SK-N-SH (cell line): Measurements from ENCODE around the gene ARHGAP27. TPM values are rescaled to one million over a fixed set of nuclear protein-coding genes. Genes with fewer than 3 reads are reported as not detected.
"Not testable (repeated sequence)": the region's sequence is repeated elsewhere in the genome, so short reads cannot be mapped to it uniquely, and the experiment has no call there.

Experiments
- CTCF ChIA-PET: fragments of 300-600, 350-600 bp; formaldehyde crosslinking; extraction: SDS; loops from one replicate; lab custom pipeline; 2021; lab: Yijun Ruan, JAX
- POLR2A ChIA-PET: fragments of 350-600 bp; sonication (Branson Sonifier 250); formaldehyde crosslinking; extraction: SDS; loops from one replicate; lab custom pipeline; 2020; ENCODE audit warnings: antibody characterized with exemption, inconsistent platforms; lab: Yijun Ruan, JAX
- DNase-seq: peaks from one replicate; pipeline ENCODE4 v3.0.0; 2012
- H2AFZ ChIP-seq: fragments of 200-600 bp; sonication (generic); 2 replicates; pipeline ENCODE4 v1.8.1; 2016; ENCODE audit warnings: antibody characterized with exemption, mild to moderate bottlenecking, low read depth
- H3F3A ChIP-seq: fragments of 200-600 bp; sonication (generic); replicated peaks from 2 replicates; pipeline ENCODE3; 2016; ENCODE audit warnings: antibody characterized with exemption, mild to moderate bottlenecking; ENCODE audit not compliant: insufficient read depth
- H3K27ac ChIP-seq, 2 experiments: fragments of 200-500 bp in 1 of 2; fragments of 200-600 bp in 1 of 2; sonication (Bioruptor generic) in 1 of 2; sonication (generic), shearing (Covaris generic) in 1 of 2; 2 replicates each; pipeline versions ENCODE4 v1.5.1 to v1.6.1; 2014 to 2016; ENCODE audit warnings: low read depth in 2 of 2, inconsistent platforms in 1 of 2, low read length in 1 of 2, mild to moderate bottlenecking in 1 of 2, mixed read lengths in 1 of 2
- H3K27me3 ChIP-seq: fragments of 200-600 bp; sonication (generic), shearing (Covaris generic); 2 replicates; pipeline ENCODE4 v1.6.1; 2016; ENCODE audit warnings: mixed run types; ENCODE audit not compliant: insufficient read depth
- H3K36me3 ChIP-seq, 2 experiments: fragments of 200-500 bp in 1 of 2; fragments of 200-600 bp in 1 of 2; sonication (Bioruptor generic) in 1 of 2; sonication (generic) in 1 of 2; replicated peaks in 1 of 2; 2 replicates each; pipeline versions ENCODE3 to v1.5.1; 2014 to 2016; ENCODE audit warnings: low read length in 1 of 2, mild to moderate bottlenecking in 1 of 2; ENCODE audit not compliant: insufficient read depth in 2 of 2, control insufficient read depth in 1 of 2
- H3K4me1 ChIP-seq, 2 experiments: fragments of 200-500 bp in 1 of 2; fragments of 200-600 bp in 1 of 2; sonication (Bioruptor generic) in 1 of 2; sonication (generic), shearing (Covaris generic) in 1 of 2; 2 replicates each; pipeline versions ENCODE4 v1.5.1 to v1.6.1; 2014 to 2016; ENCODE audit warnings: low read depth in 1 of 2, low read length in 1 of 2, mixed run types in 1 of 2; ENCODE audit not compliant: insufficient read depth in 2 of 2, control insufficient read depth in 1 of 2
- H3K4me2 ChIP-seq: fragments of 200-600 bp; sonication (generic), shearing (Covaris generic); 2 replicates; pipeline ENCODE4 v1.6.1; 2017; ENCODE audit warnings: mixed run types
- H3K4me3 ChIP-seq, 2 experiments: fragments of 200-500 bp in 1 of 2; fragments of 200-600 bp in 1 of 2; sonication (Bioruptor generic) in 1 of 2; sonication (generic), shearing (Covaris generic) in 1 of 2; 2 replicates each; pipeline versions ENCODE4 v1.5.1 to v1.8.1; 2014 to 2016; ENCODE audit warnings: low read depth in 2 of 2, inconsistent platforms in 1 of 2, low read length in 1 of 2, mild to moderate bottlenecking in 1 of 2, mixed read lengths in 1 of 2, moderate library complexity in 1 of 2
- H3K79me2 ChIP-seq: fragments of 200-600 bp; sonication (generic); 2 replicates; pipeline ENCODE4 v1.8.1; 2017; ENCODE audit warnings: mild to moderate bottlenecking; ENCODE audit not compliant: insufficient read depth
- H3K9ac ChIP-seq: fragments of 200-600 bp; sonication (generic); 2 replicates; pipeline ENCODE4 v1.6.1; 2017; ENCODE audit warnings: mixed run types
- H3K9me2 ChIP-seq: fragments of 200-600 bp; sonication (generic); 2 replicates; pipeline ENCODE4 v1.6.1; 2017; ENCODE audit warnings: mixed run types
- H3K9me3 ChIP-seq: fragments of 200-600 bp; sonication (generic); 2 replicates; pipeline ENCODE4 v1.6.1; 2017; ENCODE audit warnings: mixed run types, mild to moderate bottlenecking, moderate library complexity
- H4K20me1 ChIP-seq: fragments of 200-600 bp; sonication (generic); 2 replicates; pipeline ENCODE4 v1.6.1; 2017; ENCODE audit warnings: mild to moderate bottlenecking, mixed run types; ENCODE audit not compliant: insufficient read depth
- FOSL2 ChIP-seq: IDR thresholded peaks from 2 replicates; pipeline ENCODE4 v1.4.0; 2012; ENCODE audit warnings: low read depth, mild to moderate bottlenecking, moderate library complexity, borderline replicate concordance
- JUND ChIP-seq: IDR thresholded peaks from 2 replicates; pipeline ENCODE4 v1.4.0; 2012
- TCF12 ChIP-seq: IDR thresholded peaks from 2 replicates; pipeline ENCODE4 v1.4.0; 2012
- WGBS: methylation state at CpG from one replicate; pipeline ENCODE4 v1.1.6; 2017; ENCODE audit warnings: low lambda C conversion rate; 5-methylcytosine and 5-hydroxymethylcytosine counted together
- polyA plus RNA-seq, 3 experiments: library from polyadenylated mRNA; depleted of rRNA; stranded (reverse); fragments of >200 nt; gene quantifications; 2 replicates each; pipeline ENCODE4 v1.2.3, GENCODE V29; 2012
- TF ChIP-seq, protein P1 (sequence below): IDR thresholded peaks from 2 replicates; pipeline ENCODE4; 2012

Gene ARHGAP27
- polyA plus RNA-seq, 1 of the 3 experiments (the other 2 are of a cell fraction): 2.1 TPM

DNA sequence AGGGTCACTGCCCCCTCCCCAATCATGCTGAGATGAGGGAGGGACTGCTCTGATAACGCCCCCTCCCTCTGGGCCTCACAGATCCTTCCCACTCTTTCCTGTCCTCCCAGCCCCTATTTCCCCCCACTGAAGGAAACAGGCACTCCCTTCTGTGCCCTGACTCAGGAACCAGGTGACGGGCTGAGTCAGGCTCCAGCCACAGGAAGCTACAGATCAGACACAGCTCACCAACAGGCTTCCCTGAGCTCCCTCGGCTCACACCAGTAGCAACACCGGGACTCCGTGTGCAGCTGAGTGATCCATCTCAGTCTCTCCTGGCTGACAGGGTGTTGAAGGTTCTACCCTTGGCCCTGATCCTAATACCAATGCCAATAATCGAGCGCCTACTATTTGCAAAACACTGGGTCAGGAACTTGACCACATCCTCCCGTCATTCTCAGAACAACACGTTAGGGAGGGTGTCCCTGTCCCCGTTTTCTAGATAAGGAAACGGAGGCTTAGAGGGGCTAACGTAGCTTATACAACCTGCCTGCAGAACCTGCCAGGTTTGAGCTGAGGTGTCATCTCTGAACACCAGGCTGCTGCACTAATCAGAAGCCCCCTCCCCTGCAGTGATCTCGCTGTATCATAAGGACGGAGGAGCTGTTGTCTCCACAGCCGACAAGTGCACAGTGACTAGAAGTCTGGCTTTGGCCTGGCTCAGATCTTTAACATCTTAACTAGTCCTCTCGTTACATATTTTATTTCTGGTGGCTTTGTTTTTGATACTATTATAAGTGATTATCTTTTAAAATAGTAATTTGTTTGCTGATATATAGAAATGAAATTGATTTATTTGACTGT, 13.5 kb upstream of the ARHGAP27 start:
- H3K36me3 ChIP-seq, H2AFZ ChIP-seq, H3K4me2 ChIP-seq, H4K20me1 ChIP-seq, CTCF ChIA-PET, H3F3A ChIP-seq, H3K4me3 ChIP-seq, H3K9me3 ChIP-seq, H3K79me2 ChIP-seq: not testable (repeated sequence)
- TF ChIP-seq JUND (0 out of 2 replicates have a peak, but pooled peaks have one; percentile 23), TCF12 (peak; percentile 29; the same call in 1 of the 2 replicates), FOSL2 (peak; percentile 47; the same call in 1 of the 2 replicates)
- TF ChIP-seq, protein P1, sequence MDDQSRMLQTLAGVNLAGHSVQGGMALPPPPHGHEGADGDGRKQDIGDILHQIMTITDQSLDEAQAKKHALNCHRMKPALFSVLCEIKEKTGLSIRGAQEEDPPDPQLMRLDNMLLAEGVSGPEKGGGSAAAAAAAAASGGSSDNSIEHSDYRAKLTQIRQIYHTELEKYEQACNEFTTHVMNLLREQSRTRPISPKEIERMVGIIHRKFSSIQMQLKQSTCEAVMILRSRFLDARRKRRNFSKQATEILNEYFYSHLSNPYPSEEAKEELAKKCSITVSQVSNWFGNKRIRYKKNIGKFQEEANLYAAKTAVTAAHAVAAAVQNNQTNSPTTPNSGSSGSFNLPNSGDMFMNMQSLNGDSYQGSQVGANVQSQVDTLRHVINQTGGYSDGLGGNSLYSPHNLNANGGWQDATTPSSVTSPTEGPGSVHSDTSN: peak; percentile 48; the same call in 1 of the 2 replicates
- TF ChIP-seq, all 33 proteins: peak for 4; not testable (repeated sequence) for 29
- H3K9me2 ChIP-seq, DNase-seq, POLR2A ChIA-PET, H3K27me3 ChIP-seq, H3K9ac ChIP-seq, H3K27ac ChIP-seq, H3K4me1 ChIP-seq: not testable (repeated sequence)
- WGBS: 78% methylated on average over 14 of the region's 16 CpGs

DNA sequence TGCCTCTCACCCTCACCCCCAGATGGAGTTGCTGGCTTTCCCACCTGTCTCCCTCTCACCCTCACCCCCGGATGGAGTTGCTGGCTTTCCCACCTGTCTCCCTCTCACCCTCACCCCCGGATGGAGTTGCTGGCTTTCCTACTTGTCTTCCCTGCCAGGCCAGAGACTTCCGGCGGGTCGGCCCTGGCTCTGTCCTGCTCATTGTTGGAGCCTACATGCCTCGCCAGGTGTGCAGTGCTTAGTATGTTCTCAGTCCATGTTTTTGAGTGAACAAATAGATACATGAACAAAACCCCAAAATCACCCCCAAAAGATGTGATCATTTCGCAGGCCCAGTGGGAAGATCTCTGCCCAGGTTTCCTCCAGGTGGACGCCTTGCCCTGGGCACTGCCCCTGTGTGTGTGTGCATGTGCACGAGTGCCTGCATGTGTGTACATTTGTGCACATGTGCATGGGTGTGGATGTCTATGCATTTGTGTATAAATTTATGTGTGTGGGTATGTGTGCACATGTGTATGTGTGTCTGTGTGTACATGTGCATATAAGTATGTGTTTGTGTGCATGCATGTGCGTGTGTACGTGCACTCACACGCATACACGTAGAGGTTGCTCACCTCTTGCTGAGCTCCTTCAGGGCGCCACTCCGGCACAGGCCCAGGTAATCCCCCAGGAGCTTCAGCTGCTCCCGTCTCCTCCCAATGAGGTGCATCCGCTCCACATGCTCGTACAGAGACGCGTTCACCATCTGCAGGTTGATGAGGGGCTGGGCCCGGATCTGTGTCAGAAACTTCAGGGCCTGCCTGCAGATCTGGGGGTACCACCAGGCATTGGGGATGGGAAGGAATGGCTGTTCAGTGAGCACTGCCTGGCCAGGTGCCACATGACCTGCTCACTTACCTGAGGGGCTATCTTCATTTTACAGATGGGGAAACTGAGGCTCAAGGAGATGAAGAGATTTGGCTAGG, 12.5 kb upstream of the ARHGAP27 start:
- H2AFZ ChIP-seq, H3K9me3 ChIP-seq, CTCF ChIA-PET, H3K27me3 ChIP-seq, H3K9me2 ChIP-seq, H3K4me3 ChIP-seq, H3K4me2 ChIP-seq, H3K27ac ChIP-seq, H3K9ac ChIP-seq, H3K36me3 ChIP-seq, POLR2A ChIA-PET, H3K79me2 ChIP-seq, H3F3A ChIP-seq, DNase-seq, H4K20me1 ChIP-seq: not testable (repeated sequence)
- WGBS: 96% methylated on average over 17 of the region's 21 CpGs
- peaks cover 0 to 20% of the 10 kb centered on the region in 2 experiments; a peak in 1 of 4 replicates for H3K4me1 ChIP-seq

DNA sequence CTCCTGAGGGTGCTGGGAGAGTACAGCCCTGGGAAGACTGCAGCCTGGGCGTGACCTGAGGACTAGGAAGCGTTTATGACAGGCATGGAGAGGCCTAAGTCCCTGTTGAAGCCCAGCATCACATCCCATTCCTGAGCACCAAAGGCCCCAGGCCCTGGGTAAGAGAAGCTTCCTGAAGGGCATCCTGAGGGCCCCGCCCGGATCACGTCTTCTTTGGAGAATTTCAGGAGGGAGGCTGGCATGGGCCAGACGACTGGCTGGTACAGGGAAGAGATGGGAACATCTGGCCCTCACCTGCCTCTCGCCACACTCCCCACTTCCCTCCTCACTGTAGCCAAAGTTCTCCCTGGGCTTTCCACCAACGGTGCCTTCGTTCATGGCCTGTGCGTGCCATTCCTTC, 11.6 kb upstream of the ARHGAP27 start:
- WGBS: 96% methylated on average over 7 of the region's 10 CpGs
- CTCF ChIA-PET, DNase-seq, H3K79me2 ChIP-seq, H2AFZ ChIP-seq, H4K20me1 ChIP-seq, H3K4me3 ChIP-seq, POLR2A ChIA-PET, H3K27me3 ChIP-seq, H3K36me3 ChIP-seq, H3K27ac ChIP-seq, H3K9me3 ChIP-seq, H3K9me2 ChIP-seq, H3K9ac ChIP-seq, H3F3A ChIP-seq, H3K4me2 ChIP-seq: not testable (repeated sequence)
- peaks cover 0 to 26% of the 10 kb centered on the region in 2 experiments; a peak in 1 of 4 replicates for H3K4me1 ChIP-seq

DNA sequence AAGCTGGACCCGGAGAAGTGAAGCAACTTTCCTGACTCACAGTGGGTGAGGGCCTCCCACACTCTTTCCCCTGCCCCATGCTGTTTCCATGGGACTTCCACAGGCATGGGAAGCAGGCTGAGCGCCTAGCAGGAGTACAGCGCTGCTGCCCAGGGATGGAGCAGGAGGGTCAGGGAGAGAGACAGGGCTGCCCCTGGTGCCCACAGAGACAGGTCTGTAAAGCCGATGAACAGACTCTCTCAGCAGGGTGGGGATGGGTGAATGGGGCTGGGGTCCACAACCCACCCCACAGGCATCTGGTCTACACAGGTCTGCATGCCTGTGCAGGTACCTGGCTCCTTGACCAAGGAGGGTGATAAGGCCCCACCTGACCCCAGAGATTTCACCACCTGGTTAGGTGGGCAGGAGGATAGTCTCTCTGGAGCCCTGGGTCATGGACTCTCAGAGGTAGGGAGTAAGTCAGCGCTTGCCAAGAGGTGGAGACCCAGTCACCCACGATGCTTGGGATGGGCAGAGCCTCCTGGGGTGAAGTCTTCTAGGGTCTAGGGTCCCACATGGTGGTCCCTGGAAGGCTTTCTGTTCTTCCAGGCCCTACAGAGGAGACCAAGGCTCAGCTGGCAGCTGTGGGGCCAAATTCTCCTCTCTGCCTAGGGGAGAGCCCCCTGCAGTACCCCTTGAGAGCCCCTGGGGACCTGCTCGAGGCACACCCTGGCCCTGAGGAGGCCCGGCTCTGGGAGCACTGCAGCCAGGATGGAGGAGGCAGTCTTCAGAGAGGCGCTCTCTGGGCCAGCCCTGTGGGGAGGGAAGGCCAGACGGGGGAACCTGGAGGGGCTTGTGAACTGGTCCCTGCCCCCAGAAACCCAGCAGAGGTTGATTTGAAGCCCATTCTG, 10.9 kb upstream of the ARHGAP27 start:
- H3K9me3 ChIP-seq, H3K27ac ChIP-seq, H3K79me2 ChIP-seq, H3K9me2 ChIP-seq, H3K9ac ChIP-seq, POLR2A ChIA-PET, H2AFZ ChIP-seq, DNase-seq, H3K27me3 ChIP-seq, H3K4me3 ChIP-seq, H3F3A ChIP-seq, CTCF ChIA-PET, H3K4me2 ChIP-seq, H4K20me1 ChIP-seq, H3K36me3 ChIP-seq: not testable (repeated sequence)
- 100% methylated on average over 1 of the region's 10 CpGs for WGBS
- H3K4me1 ChIP-seq: peaks cover 0 to 31% of the 10 kb centered on the region in 2 experiments; a peak in 1 of 4 replicates
